GM21737 (cell line): ENCODE results near the gene ANKRD17.
A peak's percentile ranks its signal among the peaks of the same experiment; 100 is the strongest.
"Not testable (repeated sequence)": the region's sequence is repeated elsewhere in the genome, so short reads cannot be mapped to it uniquely, and the experiment has no call there.

Experiments used
- ATAC-seq: cut with Tn5 transposase; IDR thresholded peaks from one replicate; pipeline ENCODE4 v1.9.1; 2021; ENCODE audit warnings: mild to moderate bottlenecking, moderate library complexity; ENCODE audit not compliant: unreplicated experiment

Gene ANKRD17

GRCh38 chr4:73203976-73204375 lies 54.6 kb downstream of the ANKRD17 start:
- not testable (repeated sequence) for ATAC-seq

DNA sequence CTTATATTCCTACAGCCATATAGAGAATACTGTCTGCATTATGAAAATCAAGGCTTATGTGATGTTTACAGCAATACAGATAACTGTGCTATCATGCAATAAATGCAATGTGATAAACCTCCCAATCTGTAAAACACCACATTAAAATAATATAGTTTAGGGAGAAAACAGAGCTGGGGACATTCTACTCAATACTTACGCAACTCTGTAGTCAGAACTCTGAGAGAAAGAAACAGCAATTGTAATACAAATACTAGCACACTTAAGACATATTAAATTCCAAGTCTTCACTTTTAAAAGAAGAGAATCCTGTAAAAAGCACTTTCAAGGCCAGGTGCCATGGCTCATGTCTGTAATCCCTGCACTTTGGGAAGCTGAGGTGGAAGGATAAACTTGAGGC lies 61.4 kb downstream of the ANKRD17 start:
- ATAC-seq: no peak

DNA sequence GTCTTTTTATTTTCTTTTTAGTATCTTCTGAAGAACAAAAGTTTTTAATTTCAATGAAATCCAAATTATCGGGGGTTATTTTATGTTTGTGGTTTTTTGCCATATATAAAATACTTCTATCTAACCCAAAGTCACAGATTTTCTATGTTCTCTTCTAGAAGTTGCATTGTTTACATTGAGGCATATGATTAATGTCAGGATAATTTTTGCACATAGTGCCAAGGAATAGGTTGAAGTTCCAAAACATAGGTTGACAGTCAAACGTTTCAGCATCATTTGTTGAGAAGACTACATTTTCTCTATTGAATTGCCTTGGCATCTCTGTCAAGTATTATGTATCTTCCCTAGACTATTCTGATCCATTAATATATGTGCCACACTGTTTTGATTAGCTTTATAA lies 64.5 kb downstream of the ANKRD17 start:
- no peak for ATAC-seq

GRCh38 chr4:73193659-73194058 lies 64.9 kb downstream of the ANKRD17 start:
- ATAC-seq: peak; percentile 19

DNA sequence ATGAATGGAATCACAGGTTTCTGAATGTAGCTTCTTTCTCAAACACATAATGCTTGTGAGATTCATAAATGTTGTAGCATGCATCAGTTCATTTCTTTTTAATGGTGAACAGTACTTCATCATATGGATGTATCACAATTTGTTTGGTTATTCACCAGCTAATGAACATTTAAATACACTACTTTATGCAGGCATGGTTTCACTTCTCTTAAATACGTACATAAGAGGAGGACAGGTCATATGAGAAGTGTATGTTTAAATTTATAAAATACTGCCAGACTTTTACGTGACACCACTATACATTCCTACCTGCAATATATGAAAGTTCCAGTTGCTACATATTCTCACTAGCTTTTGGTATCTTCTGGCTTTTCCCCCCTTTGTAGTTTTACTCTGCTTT lies 65.4 kb downstream of the ANKRD17 start:
- ATAC-seq: peak; percentile 67

- no peak for ATAC-seq
Observed at GRCh38 chr4:73189274-73189810, 69.3 kb downstream of the ANKRD17 start.

DNA sequence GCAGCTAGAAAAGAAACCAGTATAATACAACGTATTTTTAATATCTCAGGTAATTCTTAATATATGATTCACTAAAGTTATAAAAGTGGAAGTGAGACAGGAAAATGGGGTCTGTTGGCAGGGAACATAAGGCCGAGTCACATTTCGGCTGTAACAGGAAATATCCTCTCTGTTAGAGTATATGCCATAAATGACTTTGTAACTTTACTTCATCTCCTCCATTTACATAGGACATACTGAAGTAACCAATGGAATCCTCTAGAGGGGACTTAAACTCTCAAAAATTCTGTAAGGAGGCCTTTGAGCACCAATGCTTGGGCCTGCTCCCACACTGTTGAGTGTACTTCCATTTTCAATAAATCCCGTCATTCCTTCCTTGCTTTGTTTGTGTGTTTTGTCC lies 71.3 kb downstream of the ANKRD17 start:
- ATAC-seq: no peak

- ATAC-seq: no peak
Observed at GRCh38 chr4:73185903-73186302, 72.7 kb downstream of the ANKRD17 start.

GRCh38 chr4:73181231-73181630 lies 77.4 kb downstream of the ANKRD17 start:
- no peak for ATAC-seq

- no peak for ATAC-seq
Observed at GRCh38 chr4:73178389-73178788, 80.2 kb downstream of the ANKRD17 start.

- no peak for ATAC-seq
Observed at GRCh38 chr4:73172161-73172560, 86.4 kb downstream of the ANKRD17 start.

DNA sequence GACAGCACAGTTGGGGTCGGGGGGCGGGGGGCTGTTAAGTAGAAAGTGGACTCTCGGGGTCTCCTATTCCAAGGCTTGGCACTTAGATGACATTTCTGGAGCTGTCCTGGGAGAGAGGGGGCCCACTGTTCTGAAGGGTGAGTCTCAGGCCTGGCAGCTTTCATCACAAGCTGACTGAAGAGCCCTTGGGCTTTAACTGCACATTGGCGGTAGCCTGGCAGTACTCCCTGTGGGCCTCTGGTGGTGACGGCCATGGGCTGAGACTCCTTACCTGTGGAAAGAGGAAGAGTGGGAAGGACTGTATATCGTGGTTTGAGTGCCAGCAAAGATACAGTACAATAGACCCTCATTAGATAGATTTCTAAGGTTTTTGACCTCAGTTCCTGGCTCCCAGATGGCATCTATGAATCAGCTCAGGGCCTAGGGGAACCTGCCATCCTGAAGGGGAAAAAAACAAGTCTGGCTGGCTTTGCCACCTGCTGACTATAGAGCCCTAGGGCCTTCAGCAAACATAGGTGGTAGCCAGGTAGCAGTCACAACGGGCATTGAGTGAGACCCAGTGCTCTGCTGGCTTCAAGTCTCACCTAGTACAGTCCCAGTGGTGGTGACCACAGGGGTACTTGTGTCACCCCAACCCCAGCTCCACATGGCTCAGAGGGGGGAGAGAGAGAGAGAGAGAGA lies 87.9 kb downstream of the ANKRD17 start:
- no peak for ATAC-seq

DNA sequence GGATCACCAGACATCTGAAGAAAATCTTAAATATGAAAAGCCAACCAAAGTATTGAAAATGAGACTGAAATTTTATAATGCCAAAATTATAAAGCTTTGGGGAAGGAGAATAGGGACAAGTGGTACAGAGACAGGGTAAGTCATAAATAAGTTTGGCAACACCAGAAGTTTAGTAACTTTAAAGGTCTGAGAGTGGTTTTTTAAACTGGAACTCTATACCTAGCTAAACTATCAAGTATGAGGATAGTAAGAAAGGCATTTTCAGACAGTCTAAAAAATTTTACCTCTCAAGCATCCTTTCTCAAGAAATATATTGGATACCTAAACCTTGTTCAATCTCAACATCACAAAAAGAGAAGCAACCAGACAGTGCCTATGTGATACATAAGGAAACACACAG lies 92.4 kb downstream of the ANKRD17 start:
- ATAC-seq: no peak

- ATAC-seq: no peak
Observed at GRCh38 chr4:73161527-73162185, 96.9 kb downstream of the ANKRD17 start.

GRCh38 chr4:73156394-73156793 lies 102.2 kb downstream of the ANKRD17 start:
- ATAC-seq: no peak

GRCh38 chr4:73152893-73153292 lies 105.7 kb downstream of the ANKRD17 start:
- ATAC-seq: no peak

DNA sequence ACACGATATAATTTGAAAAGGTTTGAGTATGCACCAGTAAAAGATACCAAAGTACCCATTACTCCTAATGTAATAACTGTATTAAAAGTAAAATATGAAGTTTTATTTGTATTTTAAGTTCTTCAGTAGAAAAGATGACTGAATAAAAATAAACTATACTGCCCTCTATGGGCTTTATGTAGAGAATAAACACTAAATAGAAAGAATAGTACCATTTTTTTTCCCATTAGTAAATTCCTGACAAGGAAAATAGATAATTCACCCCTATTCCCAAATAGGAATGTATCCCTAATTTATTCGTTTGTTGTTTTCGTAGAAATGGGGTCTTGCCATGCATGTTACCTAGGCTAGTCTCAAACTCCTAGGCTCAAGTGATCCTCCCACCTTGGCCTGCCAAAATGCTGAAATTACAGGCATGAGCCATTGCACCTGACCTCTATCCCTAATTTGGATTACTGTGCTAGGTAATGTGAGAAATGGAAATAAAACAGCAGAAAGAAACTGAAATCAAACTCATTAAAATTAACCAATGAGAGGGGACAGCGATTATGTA lies 115.5 kb downstream of the ANKRD17 start:
- ATAC-seq: no peak

- ATAC-seq: no peak
Observed at GRCh38 chr4:73139991-73140390, 118.6 kb downstream of the ANKRD17 start.

DNA sequence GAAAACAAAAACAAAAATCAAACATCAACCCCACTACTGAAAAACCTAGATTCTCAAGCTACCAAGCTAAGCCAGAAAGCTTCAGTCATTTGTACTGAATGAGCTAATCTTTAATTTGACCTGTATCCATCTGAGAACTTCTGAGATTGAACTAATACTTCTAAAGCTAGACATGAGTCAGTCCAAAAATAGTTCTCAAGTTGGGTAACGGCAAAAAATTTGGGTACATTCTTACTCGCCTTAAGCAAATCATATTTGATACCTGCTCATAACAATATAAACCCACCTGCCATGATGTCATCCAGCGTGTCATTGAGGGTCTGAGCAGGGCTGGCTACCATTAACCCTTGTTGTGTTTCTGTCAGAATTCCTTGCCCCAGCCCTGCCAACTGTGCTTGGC lies 119.4 kb downstream of the ANKRD17 start:
- ATAC-seq: no peak

GRCh38 chr4:73137121-73137520 lies 121.5 kb downstream of the ANKRD17 start:
- ATAC-seq: no peak

DNA sequence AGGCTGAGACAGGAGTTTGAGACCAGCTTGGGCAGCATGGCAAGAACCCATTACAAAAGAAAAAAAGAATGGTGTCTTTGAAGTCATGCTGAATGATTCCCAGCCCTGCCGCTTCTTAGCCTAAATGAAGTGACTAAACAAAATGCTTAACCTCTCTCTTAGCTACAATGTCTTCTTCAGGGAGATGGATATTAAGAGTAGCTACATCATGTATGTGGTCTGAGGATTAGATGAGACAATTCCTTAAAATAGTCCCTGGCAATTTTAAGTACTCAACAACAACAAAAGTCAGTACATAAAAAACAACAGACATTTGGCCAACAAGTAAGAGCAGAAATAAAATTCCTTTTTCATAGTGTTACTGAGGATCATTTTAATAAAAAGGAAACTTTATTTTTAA lies 124.8 kb downstream of the ANKRD17 start:
- ATAC-seq: no peak

- no peak for ATAC-seq
Observed at GRCh38 chr4:73131281-73131680, 127.3 kb downstream of the ANKRD17 start.
